Lung (tissue), 12 donors: ENCODE measurements around the gene RAI1. TPM values are rescaled to one million over a fixed set of nuclear protein-coding genes. Genes with fewer than 3 reads are reported as not detected.

Experiments used
- ATAC-seq: fragments of 200-7000 bp; cut with Tn5 transposase; one replicate; pipeline ENCODE4 v1.9.1; 2020; ENCODE audit warnings: moderate number of reproducible peaks; ENCODE audit not compliant: insufficient read depth, low FRiP score
- DNase-seq, 3 donors: peaks; one replicate each; pipeline ENCODE4 v3.0.0-alpha.2; 2013 to 2017
- H3K27ac ChIP-seq, 2 donors: one replicate each; pipeline ENCODE4 v1.5.1; 2013; ENCODE audit warnings: mild to moderate bottlenecking in 2 of 2, moderate library complexity in 2 of 2, control low read depth in 1 of 2, inconsistent platforms in 1 of 2, low read depth in 1 of 2, low read length in 1 of 2
- H3K27me3 ChIP-seq, 3 donors: one replicate each; pipeline ENCODE4 v1.5.1; 2013; ENCODE audit warnings: low read length in 2 of 3; ENCODE audit not compliant: control insufficient read depth in 3 of 3, insufficient read depth in 3 of 3
- H3K36me3 ChIP-seq, 4 donors: one replicate each; pipeline ENCODE4 v1.5.1; 2013; ENCODE audit warnings: low read length in 4 of 4, mild to moderate bottlenecking in 1 of 4, moderate library complexity in 1 of 4; ENCODE audit not compliant: control insufficient read depth in 4 of 4, insufficient read depth in 4 of 4
- H3K4me1 ChIP-seq, 5 donors: one replicate each; pipeline ENCODE4 v1.5.1; 2013; ENCODE audit warnings: low read length in 5 of 5, mild to moderate bottlenecking in 2 of 5, moderate library complexity in 1 of 5; ENCODE audit not compliant: control insufficient read depth in 5 of 5, insufficient read depth in 5 of 5
- H3K4me3 ChIP-seq: one replicate; pipeline ENCODE4 v1.5.1; 2013; ENCODE audit warnings: mild to moderate bottlenecking, control low read depth, moderate library complexity
- H3K9ac ChIP-seq, 2 donors: one replicate each; pipeline ENCODE4 v1.5.1; 2013; ENCODE audit warnings: low read length in 2 of 2, control low read depth in 1 of 2; ENCODE audit not compliant: insufficient read depth in 1 of 2
- H3K9me3 ChIP-seq, 4 donors: one replicate each; pipeline ENCODE4 v1.5.1; 2013; ENCODE audit warnings: low read length in 3 of 4, mild to moderate bottlenecking in 1 of 4, moderate library complexity in 1 of 4; ENCODE audit not compliant: control insufficient read depth in 4 of 4, insufficient read depth in 3 of 4
- WGBS, 2 donors: extraction: QIAGEN DNeasy Blood & Tissue Kit; methylation state at CpG; one replicate each; pipeline ENCODE4 v1.1.7; 2013; 5-methylcytosine and 5-hydroxymethylcytosine counted together
- polyA plus RNA-seq, 2 donors: library from polyadenylated mRNA; stranded (reverse); fragments of 200-250 nt; gene quantifications; one replicate each; pipeline ENCODE4 v1.2.1, GENCODE V29; 2013
- total RNA-seq, 2 donors: library from RNA; depleted of rRNA in 1 of 2; stranded (reverse); fragments of >200 nt in 1 of 2; gene quantifications; one replicate each; pipeline ENCODE4 v1.2.1, GENCODE V29; 2014 to 2021
- TF ChIP-seq, protein P1 (sequence below): IDR thresholded peaks from 2 replicates; pipeline ENCODE4 v1.5.1; 2012; ENCODE audit warnings: mild to moderate bottlenecking; ENCODE audit errors: control extremely low read depth, extremely low read depth
- donor health status: control.
- donor health status: control.
- donor health status: Bipolar disorder and iron deficiency.
- donor health status: healthy.
- donor health status: DM: yes; HTN: yes; CAD: no.

RAI1 gene
- total and polyA plus RNA-seq, 4 donors, result 14.5 to 44.4 (median 28.3) TPM

DNA sequence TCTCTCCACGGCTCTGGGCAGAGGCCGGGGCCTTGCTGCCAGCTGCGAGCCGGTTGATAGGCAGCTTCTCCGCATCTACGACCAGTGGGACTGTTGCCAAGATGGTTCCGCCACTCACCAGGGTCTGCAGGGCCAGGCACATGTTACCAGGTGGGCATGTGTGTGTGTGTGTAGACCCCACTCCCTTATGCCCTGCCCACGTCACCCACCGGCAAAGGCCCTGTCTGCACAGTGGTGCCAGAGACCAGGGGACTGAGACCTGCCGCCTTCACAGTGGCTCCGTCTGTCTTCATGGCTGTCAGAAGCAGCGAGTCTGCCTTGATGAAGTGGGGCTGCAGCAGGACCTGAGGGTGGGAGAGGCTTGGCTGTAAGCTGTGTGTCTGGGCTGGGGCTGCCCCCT, 137.9 kb downstream of the RAI1 start:
- H3K9me3 ChIP-seq, result no peaks in the 10 kb centered on the region
- DNase-seq (no peak), ATAC-seq (no peak)
- peaks cover 0 to 47% (median 1%) of the 10 kb centered on the region in 4 donors for H3K36me3 ChIP-seq
- H3K4me3 ChIP-seq, result no peak overlapping the region
- H3K27ac ChIP-seq, result peak overlapping the region in 1 of 2 donors; percentile 18
- H3K4me1 ChIP-seq, result peaks cover 4 to 36% (median 5%) of the 10 kb centered on the region in 5 donors
- H3K9ac ChIP-seq, result no peak overlapping the region
- no peaks in the 10 kb centered on the region for H3K27me3 ChIP-seq
- 88 to 94% methylated on average over 12 of the region's 12 CpGs for WGBS, 2 donors
- TF ChIP-seq, protein P1, sequence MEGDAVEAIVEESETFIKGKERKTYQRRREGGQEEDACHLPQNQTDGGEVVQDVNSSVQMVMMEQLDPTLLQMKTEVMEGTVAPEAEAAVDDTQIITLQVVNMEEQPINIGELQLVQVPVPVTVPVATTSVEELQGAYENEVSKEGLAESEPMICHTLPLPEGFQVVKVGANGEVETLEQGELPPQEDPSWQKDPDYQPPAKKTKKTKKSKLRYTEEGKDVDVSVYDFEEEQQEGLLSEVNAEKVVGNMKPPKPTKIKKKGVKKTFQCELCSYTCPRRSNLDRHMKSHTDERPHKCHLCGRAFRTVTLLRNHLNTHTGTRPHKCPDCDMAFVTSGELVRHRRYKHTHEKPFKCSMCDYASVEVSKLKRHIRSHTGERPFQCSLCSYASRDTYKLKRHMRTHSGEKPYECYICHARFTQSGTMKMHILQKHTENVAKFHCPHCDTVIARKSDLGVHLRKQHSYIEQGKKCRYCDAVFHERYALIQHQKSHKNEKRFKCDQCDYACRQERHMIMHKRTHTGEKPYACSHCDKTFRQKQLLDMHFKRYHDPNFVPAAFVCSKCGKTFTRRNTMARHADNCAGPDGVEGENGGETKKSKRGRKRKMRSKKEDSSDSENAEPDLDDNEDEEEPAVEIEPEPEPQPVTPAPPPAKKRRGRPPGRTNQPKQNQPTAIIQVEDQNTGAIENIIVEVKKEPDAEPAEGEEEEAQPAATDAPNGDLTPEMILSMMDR, result no peak

DNA sequence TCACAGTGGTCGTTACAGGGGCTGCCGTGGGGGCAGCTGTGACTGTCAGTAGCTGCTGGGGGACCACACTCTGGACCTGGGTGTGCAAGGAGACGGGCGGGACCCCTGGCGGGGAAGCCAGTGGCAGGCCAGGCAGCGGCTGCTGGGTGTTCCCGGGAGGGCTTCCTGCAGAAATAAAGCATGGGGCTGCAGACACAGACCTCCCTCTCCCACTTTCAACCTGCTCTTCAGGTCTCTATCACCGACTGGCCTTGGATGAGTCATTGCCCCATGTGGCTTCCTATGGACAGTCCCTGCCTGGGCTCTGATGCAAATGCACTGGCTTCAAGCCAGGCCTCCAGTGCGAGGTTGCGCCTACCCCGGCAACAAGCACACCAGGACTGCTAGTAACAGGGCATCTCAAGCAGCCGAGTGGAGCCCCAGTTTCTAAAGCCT, 138.3 kb downstream of the RAI1 start:
- H3K4me3 ChIP-seq, result no peak overlapping the region
- WGBS, 2 donors, result 55 to 69% methylated on average over 11 to 12 of the region's 12 CpGs
- H3K27me3 ChIP-seq, result no peaks in the 10 kb centered on the region
- ATAC-seq (peak; percentile 19), DNase-seq (peak in 1 of 3 donors; percentile 28)
- peaks cover 8 to 40% (median 9%) of the 10 kb centered on the region in 5 donors for H3K4me1 ChIP-seq
- peak overlapping the region in 1 of 2 donors; percentile 18 for H3K27ac ChIP-seq
- TF ChIP-seq, protein P1, result no peak
- H3K9ac ChIP-seq, result no peak overlapping the region
- H3K9me3 ChIP-seq, result no peaks in the 10 kb centered on the region
- H3K36me3 ChIP-seq, result peaks cover 0 to 42% (median 1%) of the 10 kb centered on the region in 4 donors

DNA sequence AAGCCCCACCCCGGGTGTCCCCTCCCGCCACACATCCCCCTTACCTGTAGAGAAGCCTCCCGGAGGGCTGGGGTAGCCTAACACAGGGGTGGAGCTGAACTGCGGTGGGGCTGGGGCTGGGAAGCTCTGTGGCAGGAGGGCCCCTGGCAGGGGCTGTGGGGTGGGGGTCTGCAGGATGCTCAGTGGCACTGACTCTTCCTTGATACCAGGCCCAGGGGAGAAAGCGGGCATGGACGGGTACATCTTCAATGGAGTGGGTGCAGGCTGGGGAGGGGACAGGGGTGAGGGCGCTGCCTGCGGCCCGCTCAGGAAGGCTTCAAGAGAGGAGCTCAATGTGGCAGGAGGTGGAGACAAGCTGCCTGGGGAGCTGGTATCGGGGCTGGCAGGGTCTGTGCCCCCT, 138.8 kb downstream of the RAI1 start:
- Histone ChIP-seq H3K36me3 (peaks cover 0 to 37% (median 1%) of the 10 kb centered on the region in 4 donors), H3K4me1 (peaks cover 11 to 45% (median 14%) of the 10 kb centered on the region in 5 donors), H3K9ac (no peak overlapping the region), H3K27me3 (no peaks in the 10 kb centered on the region), H3K9me3 (no peaks in the 10 kb centered on the region), H3K27ac (peak overlapping the region in 1 of 2 donors; percentile 24), H3K4me3 (no peak overlapping the region)
- ATAC-seq (no peak), DNase-seq (no peak)
- 85 to 97% methylated on average over 10 of the region's 10 CpGs for WGBS, 2 donors
- TF ChIP-seq, protein P1, result no peak
